SK-N-SH (cell line): ENCODE data around the gene PARP12. TPM values are rescaled to one million over a fixed set of nuclear protein-coding genes. Genes with fewer than 3 reads are reported as not detected.

Source experiments
- CTCF ChIA-PET: fragments of 300-600, 350-600 bp; formaldehyde crosslinking; extraction: SDS; loops from one replicate; lab custom pipeline; 2021; lab: Yijun Ruan, JAX
- POLR2A ChIA-PET: fragments of 350-600 bp; sonication (Branson Sonifier 250); formaldehyde crosslinking; extraction: SDS; loops from one replicate; lab custom pipeline; 2020; ENCODE audit warnings: antibody characterized with exemption, inconsistent platforms; lab: Yijun Ruan, JAX
- DNase-seq: peaks from one replicate; pipeline ENCODE4 v3.0.0; 2012
- H2AFZ ChIP-seq: fragments of 200-600 bp; sonication (generic); 2 replicates; pipeline ENCODE4 v1.8.1; 2016; ENCODE audit warnings: antibody characterized with exemption, mild to moderate bottlenecking, low read depth
- H3F3A ChIP-seq: fragments of 200-600 bp; sonication (generic); replicated peaks from 2 replicates; pipeline ENCODE3; 2016; ENCODE audit warnings: antibody characterized with exemption, mild to moderate bottlenecking; ENCODE audit not compliant: insufficient read depth
- H3K27ac ChIP-seq, 2 experiments: fragments of 200-500 bp in 1 of 2; fragments of 200-600 bp in 1 of 2; sonication (Bioruptor generic) in 1 of 2; sonication (generic), shearing (Covaris generic) in 1 of 2; 2 replicates each; pipeline versions ENCODE4 v1.5.1 to v1.6.1; 2014 to 2016; ENCODE audit warnings: low read depth in 2 of 2, inconsistent platforms in 1 of 2, low read length in 1 of 2, mild to moderate bottlenecking in 1 of 2, mixed read lengths in 1 of 2
- H3K27me3 ChIP-seq: fragments of 200-600 bp; sonication (generic), shearing (Covaris generic); 2 replicates; pipeline ENCODE4 v1.6.1; 2016; ENCODE audit warnings: mixed run types; ENCODE audit not compliant: insufficient read depth
- H3K36me3 ChIP-seq, 2 experiments: fragments of 200-500 bp in 1 of 2; fragments of 200-600 bp in 1 of 2; sonication (Bioruptor generic) in 1 of 2; sonication (generic) in 1 of 2; replicated peaks in 1 of 2; 2 replicates each; pipeline versions ENCODE3 to v1.5.1; 2014 to 2016; ENCODE audit warnings: low read length in 1 of 2, mild to moderate bottlenecking in 1 of 2; ENCODE audit not compliant: insufficient read depth in 2 of 2, control insufficient read depth in 1 of 2
- H3K4me1 ChIP-seq, 2 experiments: fragments of 200-500 bp in 1 of 2; fragments of 200-600 bp in 1 of 2; sonication (Bioruptor generic) in 1 of 2; sonication (generic), shearing (Covaris generic) in 1 of 2; 2 replicates each; pipeline versions ENCODE4 v1.5.1 to v1.6.1; 2014 to 2016; ENCODE audit warnings: low read depth in 1 of 2, low read length in 1 of 2, mixed run types in 1 of 2; ENCODE audit not compliant: insufficient read depth in 2 of 2, control insufficient read depth in 1 of 2
- H3K4me2 ChIP-seq: fragments of 200-600 bp; sonication (generic), shearing (Covaris generic); 2 replicates; pipeline ENCODE4 v1.6.1; 2017; ENCODE audit warnings: mixed run types
- H3K4me3 ChIP-seq, 2 experiments: fragments of 200-500 bp in 1 of 2; fragments of 200-600 bp in 1 of 2; sonication (Bioruptor generic) in 1 of 2; sonication (generic), shearing (Covaris generic) in 1 of 2; 2 replicates each; pipeline versions ENCODE4 v1.5.1 to v1.8.1; 2014 to 2016; ENCODE audit warnings: low read depth in 2 of 2, inconsistent platforms in 1 of 2, low read length in 1 of 2, mild to moderate bottlenecking in 1 of 2, mixed read lengths in 1 of 2, moderate library complexity in 1 of 2
- H3K79me2 ChIP-seq: fragments of 200-600 bp; sonication (generic); 2 replicates; pipeline ENCODE4 v1.8.1; 2017; ENCODE audit warnings: mild to moderate bottlenecking; ENCODE audit not compliant: insufficient read depth
- H3K9ac ChIP-seq: fragments of 200-600 bp; sonication (generic); 2 replicates; pipeline ENCODE4 v1.6.1; 2017; ENCODE audit warnings: mixed run types
- H3K9me2 ChIP-seq: fragments of 200-600 bp; sonication (generic); 2 replicates; pipeline ENCODE4 v1.6.1; 2017; ENCODE audit warnings: mixed run types
- H3K9me3 ChIP-seq: fragments of 200-600 bp; sonication (generic); 2 replicates; pipeline ENCODE4 v1.6.1; 2017; ENCODE audit warnings: mixed run types, mild to moderate bottlenecking, moderate library complexity
- H4K20me1 ChIP-seq: fragments of 200-600 bp; sonication (generic); 2 replicates; pipeline ENCODE4 v1.6.1; 2017; ENCODE audit warnings: mild to moderate bottlenecking, mixed run types; ENCODE audit not compliant: insufficient read depth
- ELF1 ChIP-seq: IDR thresholded peaks from 2 replicates; pipeline ENCODE4 v1.4.0; 2012
- EP300 ChIP-seq, 2 experiments: IDR thresholded peaks; 2 replicates each; pipeline versions ENCODE4 v1.4.0 to v1.6.1; 2012; ENCODE audit warnings: borderline replicate concordance in 1 of 2, low read depth in 1 of 2, low read length in 1 of 2
- EZH2phosphoT487 ChIP-seq: fragments of 200-600 bp; sonication (generic); IDR thresholded peaks from 2 replicates; pipeline ENCODE4 v1.6.1; 2017; ENCODE audit warnings: low read depth, mixed run types, mild to moderate bottlenecking, antibody characterized with exemption, moderate library complexity, borderline replicate concordance
- FOSL2 ChIP-seq: IDR thresholded peaks from 2 replicates; pipeline ENCODE4 v1.4.0; 2012; ENCODE audit warnings: low read depth, mild to moderate bottlenecking, moderate library complexity, borderline replicate concordance
- FOXM1 ChIP-seq: IDR thresholded peaks from 2 replicates; pipeline ENCODE4 v1.4.0; 2012; ENCODE audit warnings: low read depth, mild to moderate bottlenecking
- GABPA ChIP-seq: IDR thresholded peaks from 2 replicates; pipeline ENCODE4 v1.4.0; 2012; ENCODE audit warnings: low read depth, mild to moderate bottlenecking
- GATA2 ChIP-seq: sonication (generic); formaldehyde crosslinking; IDR thresholded peaks from 2 replicates; pipeline ENCODE4 v1.5.0; 2020; ENCODE audit warnings: mild to moderate bottlenecking, missing genetic modification reagents
- IRF3 ChIP-seq: fragments of 150-350 bp; IDR thresholded peaks from 2 replicates; pipeline ENCODE4 v1.6.1; 2016; ENCODE audit warnings: mild to moderate bottlenecking, low read depth, low read length
- JUND ChIP-seq: IDR thresholded peaks from 2 replicates; pipeline ENCODE4 v1.4.0; 2012
- MAX ChIP-seq: IDR thresholded peaks from 2 replicates; pipeline ENCODE4 v1.4.0; 2012; ENCODE audit warnings: low read depth
- MEF2A ChIP-seq: IDR thresholded peaks from 2 replicates; pipeline ENCODE4 v1.4.0; 2012; ENCODE audit warnings: low read depth, borderline replicate concordance
- MXI1 ChIP-seq: IDR thresholded peaks from 2 replicates; pipeline ENCODE4 v1.6.1; 2012; ENCODE audit warnings: mild to moderate bottlenecking, low read depth, low read length, improper control_type of control experiment
- NFIC ChIP-seq: IDR thresholded peaks from 2 replicates; pipeline ENCODE4 v1.4.0; 2012; ENCODE audit warnings: borderline replicate concordance
- NRF1 ChIP-seq: IDR thresholded peaks from 2 replicates; pipeline ENCODE4 v1.6.1; 2012; ENCODE audit warnings: low read depth, mild to moderate bottlenecking, low read length
- POLR2AphosphoS5 ChIP-seq: IDR thresholded peaks from 2 replicates; pipeline ENCODE4 v1.6.1; 2012; ENCODE audit warnings: low read depth, low read length
- RAD21 ChIP-seq: IDR thresholded peaks from 2 replicates; pipeline ENCODE4 v1.6.1; 2012; ENCODE audit warnings: mild to moderate bottlenecking, low read length
- RCOR1 ChIP-seq: fragments of 150-350 bp; IDR thresholded peaks from 2 replicates; pipeline ENCODE4 v1.6.1; 2017; ENCODE audit warnings: antibody characterized with exemption, low read length
- REST ChIP-seq: IDR thresholded peaks from 2 replicates; pipeline ENCODE4 v1.6.1; 2012; ENCODE audit warnings: mild to moderate bottlenecking, low read depth, low read length, moderate library complexity
- SIN3A ChIP-seq: IDR thresholded peaks from 2 replicates; pipeline ENCODE4 v1.6.1; 2012; ENCODE audit warnings: low read depth, mild to moderate bottlenecking, low read length, moderate library complexity, borderline replicate concordance
- SMC3 ChIP-seq: IDR thresholded peaks from 2 replicates; pipeline ENCODE4 v1.6.1; 2012; ENCODE audit warnings: low read depth, low read length, improper control_type of control experiment
- TCF12 ChIP-seq: IDR thresholded peaks from 2 replicates; pipeline ENCODE4 v1.4.0; 2012
- WGBS: methylation state at CpG from one replicate; pipeline ENCODE4 v1.1.6; 2017; ENCODE audit warnings: low lambda C conversion rate; 5-methylcytosine and 5-hydroxymethylcytosine counted together
- polyA plus RNA-seq, 3 experiments: library from polyadenylated mRNA; depleted of rRNA; stranded (reverse); fragments of >200 nt; gene quantifications; 2 replicates each; pipeline ENCODE4 v1.2.3, GENCODE V29; 2012

Gene PARP12
- polyA plus RNA-seq, 1 of the 3 experiments (the other 2 are of a cell fraction), result 17.7 TPM

- TF ChIP-seq IRF3, result no peak
Measured at GRCh38 chr7:140048989-140049338, 13.8 kb downstream of the PARP12 start (continued).

- CTCF ChIA-PET, result interaction anchor here (1.5 to 2.0 kb wide), 2 partner anchors 9 to 31 kb away, joined by 4 to 5 read pairs; no protein-coding TSS in a partner anchor
- TF ChIP-seq FOXM1 (no peak), RCOR1 (no peak), RAD21 (no peak), NRF1 (no peak), MXI1 (no peak), FOSL2 (no peak), MAX (no peak), NFIC (no peak), IRF3 (no peak), SMC3 (no peak), EZH2phosphoT487 (no peak), MEF2A (no peak), GABPA (no peak), JUND (no peak)
- Histone ChIP-seq H3K4me1 (peaks cover 0 to 4% of the 10 kb centered on the region in 2 experiments; a peak in 1 of 4 replicates), H3K27ac (no peak overlapping the region), H3K27me3 (no peaks in the 10 kb centered on the region), H2AFZ (no peak overlapping the region), H3K36me3 (peaks cover 0 to 5% of the 10 kb centered on the region in 2 experiments), H3K79me2 (no peaks in the 10 kb centered on the region), H3K9me2 (no peaks in the 10 kb centered on the region), H3K9me3 (no peaks in the 10 kb centered on the region), H3K4me2 (no peak overlapping the region), H3K9ac (no peak overlapping the region), H3F3A (no peaks in the 10 kb centered on the region), H4K20me1 (no peaks in the 10 kb centered on the region), H3K4me3 (no peak overlapping the region)
- DNase-seq, result no peak
- 78% methylated on average over 4 of the region's 4 CpGs for WGBS
- POLR2A ChIA-PET, result no interaction called here
Measured at GRCh38 chr7:140048138-140048537, 14.6 kb downstream of the PARP12 start.

- Histone ChIP-seq H3K9me3 (no peaks in the 10 kb centered on the region), H3K27ac (no peak overlapping the region), H3K27me3 (no peaks in the 10 kb centered on the region), H4K20me1 (no peaks in the 10 kb centered on the region), H3K36me3 (peaks cover 0 to 5% of the 10 kb centered on the region in 2 experiments), H3K4me3 (no peak overlapping the region), H3K79me2 (no peaks in the 10 kb centered on the region), H3F3A (no peaks in the 10 kb centered on the region), H3K9ac (no peak overlapping the region), H3K4me1 (peaks cover 3 to 4% of the 10 kb centered on the region in 2 experiments; a peak in 3 of 4 replicates), H3K4me2 (no peak overlapping the region), H3K9me2 (no peaks in the 10 kb centered on the region), H2AFZ (no peak overlapping the region)
- 98% methylated on average over 3 of the region's 3 CpGs for WGBS
- ChIA-PET POLR2A (no interaction called here), CTCF (interaction anchor here (1.0 to 2.0 kb wide), 3 partner anchors 10 to 403 kb away, joined by 3 to 5 read pairs (median 4); no protein-coding TSS in a partner anchor)
- no peak for DNase-seq
- TF ChIP-seq SIN3A (no peak), POLR2AphosphoS5 (no peak), MEF2A (no peak), ELF1 (no peak), TCF12 (no peak), SMC3 (no peak), GATA2 (CRISPR knock-in tag) (no peak), REST (no peak), IRF3 (no peak), EP300 (IDR thresholded peaks at IDR 0.05; ENCODE audit: borderline replicate concordance in 1 of 2, low read depth in 1 of 2, low read length in 1 of 2) (no peak)
Measured at GRCh38 chr7:140047197-140047596, 15.6 kb downstream of the PARP12 start.
